ENCODE data around the gene MTA3.

The MTA3 gene

DNA sequence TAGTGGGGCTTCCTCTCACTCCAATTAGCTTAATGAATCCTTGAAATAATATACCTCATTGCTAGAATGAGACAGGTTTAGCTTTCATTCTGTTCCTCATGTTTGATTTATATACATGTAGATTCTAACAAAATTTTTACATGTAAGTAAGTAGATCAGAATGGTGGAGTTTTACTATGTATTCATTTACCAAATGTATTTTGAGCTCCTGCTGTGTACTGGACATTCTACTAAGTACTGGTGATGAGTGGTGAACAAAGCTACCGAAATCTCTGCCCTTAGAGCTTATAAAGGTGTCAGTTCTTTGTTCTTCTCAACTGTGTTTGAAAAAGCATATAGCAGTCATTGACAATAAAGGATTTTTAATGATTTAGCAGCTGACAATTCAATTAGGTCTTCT is 19.7 kb downstream of the MTA3 start:
- no peak for DNase-seq (ENCODE audit: low read depth)
- TF ChIP-seq, protein P1, sequence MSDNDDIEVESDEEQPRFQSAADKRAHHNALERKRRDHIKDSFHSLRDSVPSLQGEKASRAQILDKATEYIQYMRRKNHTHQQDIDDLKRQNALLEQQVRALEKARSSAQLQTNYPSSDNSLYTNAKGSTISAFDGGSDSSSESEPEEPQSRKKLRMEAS (IDR thresholded peaks at IDR 0.05; ENCODE audit: low read depth, low read length): no peak
- TF ChIP-seq POLR2A (IDR thresholded peaks at IDR 0.05; ENCODE audit: extremely low read depth, insufficient read length): no peak
- TF ChIP-seq, protein P2, sequence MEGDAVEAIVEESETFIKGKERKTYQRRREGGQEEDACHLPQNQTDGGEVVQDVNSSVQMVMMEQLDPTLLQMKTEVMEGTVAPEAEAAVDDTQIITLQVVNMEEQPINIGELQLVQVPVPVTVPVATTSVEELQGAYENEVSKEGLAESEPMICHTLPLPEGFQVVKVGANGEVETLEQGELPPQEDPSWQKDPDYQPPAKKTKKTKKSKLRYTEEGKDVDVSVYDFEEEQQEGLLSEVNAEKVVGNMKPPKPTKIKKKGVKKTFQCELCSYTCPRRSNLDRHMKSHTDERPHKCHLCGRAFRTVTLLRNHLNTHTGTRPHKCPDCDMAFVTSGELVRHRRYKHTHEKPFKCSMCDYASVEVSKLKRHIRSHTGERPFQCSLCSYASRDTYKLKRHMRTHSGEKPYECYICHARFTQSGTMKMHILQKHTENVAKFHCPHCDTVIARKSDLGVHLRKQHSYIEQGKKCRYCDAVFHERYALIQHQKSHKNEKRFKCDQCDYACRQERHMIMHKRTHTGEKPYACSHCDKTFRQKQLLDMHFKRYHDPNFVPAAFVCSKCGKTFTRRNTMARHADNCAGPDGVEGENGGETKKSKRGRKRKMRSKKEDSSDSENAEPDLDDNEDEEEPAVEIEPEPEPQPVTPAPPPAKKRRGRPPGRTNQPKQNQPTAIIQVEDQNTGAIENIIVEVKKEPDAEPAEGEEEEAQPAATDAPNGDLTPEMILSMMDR (IDR thresholded peaks at IDR 0.05; ENCODE audit: low read depth, low read length): no peak
- TF ChIP-seq MYC (IDR thresholded peaks at IDR 0.05; ENCODE audit: low read depth, low read length): no peak
- no peak overlapping the region for H3K4me3 ChIP-seq (ENCODE audit: low read depth, low read length)

DNA sequence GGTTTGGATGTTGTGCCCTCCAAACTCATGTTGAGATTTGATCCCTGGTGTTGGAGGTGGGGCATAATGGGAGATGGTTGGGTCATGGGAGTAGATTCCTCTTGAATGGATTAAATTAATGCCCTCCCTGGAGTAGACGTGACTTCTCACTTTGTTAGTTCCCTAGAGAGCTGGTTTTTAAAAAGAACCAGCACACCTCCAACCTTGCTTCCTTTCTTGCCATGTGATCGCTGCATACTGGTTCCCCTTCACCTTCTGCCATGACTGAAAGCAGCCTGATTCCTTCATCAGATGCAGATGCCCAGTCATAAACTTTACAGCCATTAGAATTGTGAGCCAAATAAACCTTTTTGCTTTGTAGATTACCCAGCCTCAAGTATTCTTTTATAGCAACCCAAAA is 21.7 kb downstream of the MTA3 start:
- no peak overlapping the region for H3K4me3 ChIP-seq (ENCODE audit: low read depth, low read length)
- TF ChIP-seq, protein P1 (IDR thresholded peaks at IDR 0.05; ENCODE audit: low read depth, low read length): no peak
- TF ChIP-seq, protein P2 (IDR thresholded peaks at IDR 0.05; ENCODE audit: low read depth, low read length): no peak
- TF ChIP-seq MYC (IDR thresholded peaks at IDR 0.05; ENCODE audit: low read depth, low read length) (no peak), POLR2A (IDR thresholded peaks at IDR 0.05; ENCODE audit: extremely low read depth, insufficient read length) (no peak)
- DNase-seq (ENCODE audit: low read depth): no peak

DNA sequence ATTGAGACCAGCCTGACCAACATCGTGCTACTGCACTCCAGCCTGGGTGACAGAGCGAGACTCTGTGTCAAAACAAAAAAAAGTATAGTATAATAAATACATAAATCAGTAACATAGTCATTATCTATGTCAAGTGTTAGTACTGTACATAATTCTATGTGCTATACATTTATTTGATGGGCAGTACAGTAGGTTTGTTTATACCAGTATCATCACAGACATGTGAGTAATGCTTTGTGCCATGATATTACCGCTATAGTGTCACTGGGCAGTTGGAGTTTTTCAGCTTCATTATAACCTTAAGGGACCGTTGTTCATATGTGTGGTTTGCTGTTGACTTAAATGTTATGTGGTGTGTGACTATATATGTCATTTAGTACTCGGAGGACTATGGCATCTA is 24.9 kb downstream of the MTA3 start:
- TF ChIP-seq, protein P1 (IDR thresholded peaks at IDR 0.05; ENCODE audit: low read depth, low read length): no peak
- no peak for TF ChIP-seq MYC (IDR thresholded peaks at IDR 0.05; ENCODE audit: low read depth, low read length)
- TF ChIP-seq, protein P2 (IDR thresholded peaks at IDR 0.05; ENCODE audit: low read depth, low read length): no peak
- TF ChIP-seq POLR2A (IDR thresholded peaks at IDR 0.05; ENCODE audit: extremely low read depth, insufficient read length): no peak
- no peak for DNase-seq (ENCODE audit: low read depth)
- H3K4me3 ChIP-seq (ENCODE audit: low read depth, low read length): no peak overlapping the region

DNA sequence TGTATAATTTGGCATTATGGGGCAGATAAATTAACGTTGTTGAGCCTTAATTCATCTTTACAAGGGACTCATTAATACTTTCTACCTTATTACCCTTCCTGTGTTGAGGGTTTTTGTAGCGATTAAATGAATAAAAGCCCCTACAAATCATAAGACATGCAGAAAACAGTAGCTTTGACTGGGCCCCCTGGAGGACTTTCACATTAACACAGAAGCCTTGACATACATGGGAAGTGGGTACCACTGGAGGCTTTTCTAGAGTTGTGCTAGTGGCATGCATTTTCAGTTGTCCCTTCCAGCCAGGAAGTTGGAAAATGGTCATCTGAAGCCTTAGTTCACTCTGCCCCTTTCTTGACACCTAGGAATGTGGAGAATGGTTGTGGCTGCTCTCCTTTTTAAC is 30.2 kb downstream of the MTA3 start:
- DNase-seq (ENCODE audit: low read depth): peak; percentile 24
- TF ChIP-seq, protein P2 (IDR thresholded peaks at IDR 0.05; ENCODE audit: low read depth, low read length): no peak
- TF ChIP-seq POLR2A (IDR thresholded peaks at IDR 0.05; ENCODE audit: extremely low read depth, insufficient read length) (no peak), MYC (IDR thresholded peaks at IDR 0.05; ENCODE audit: low read depth, low read length) (no peak)
- TF ChIP-seq, protein P1 (IDR thresholded peaks at IDR 0.05; ENCODE audit: low read depth, low read length): no peak
- no peak overlapping the region for H3K4me3 ChIP-seq (ENCODE audit: low read depth, low read length)

DNA sequence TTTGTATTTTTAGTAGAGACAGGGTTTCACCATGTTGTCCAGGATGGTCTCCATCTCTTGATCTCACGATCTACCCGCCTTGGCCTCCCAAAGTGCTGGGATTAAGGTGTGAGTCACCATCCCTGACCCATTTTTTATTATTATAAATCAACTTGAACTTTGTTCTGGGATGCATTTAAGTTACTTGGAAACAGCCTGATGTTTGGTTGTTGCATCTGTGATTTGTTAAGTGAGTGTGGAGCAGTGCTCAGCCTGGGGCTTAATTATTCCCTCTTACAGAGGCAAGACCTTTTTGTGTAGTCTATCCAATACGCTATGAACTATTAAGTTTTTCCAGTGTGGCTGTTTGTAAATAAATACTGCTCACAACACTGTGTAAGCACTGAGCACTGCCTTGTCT is 32.6 kb downstream of the MTA3 start:
- no peak overlapping the region for H3K4me3 ChIP-seq (ENCODE audit: low read depth, low read length)
- no peak for DNase-seq (ENCODE audit: low read depth)
- TF ChIP-seq POLR2A (IDR thresholded peaks at IDR 0.05; ENCODE audit: extremely low read depth, insufficient read length) (no peak), MYC (IDR thresholded peaks at IDR 0.05; ENCODE audit: low read depth, low read length) (no peak)
- TF ChIP-seq, protein P1 (IDR thresholded peaks at IDR 0.05; ENCODE audit: low read depth, low read length): no peak
- TF ChIP-seq, protein P2 (IDR thresholded peaks at IDR 0.05; ENCODE audit: low read depth, low read length): no peak

All from NB4 (cell line).